NCI-H82 treated with DMSO at 0.1 percent for 48 hours (cell line): ENCODE data around the gene SATB2.

Source experiments
- DNase-seq: peaks from one replicate; lab custom pipeline; 2025; ENCODE audit not compliant: unreplicated experiment; lab: John Stamatoyannopoulos, UW

SATB2 gene

DNA sequence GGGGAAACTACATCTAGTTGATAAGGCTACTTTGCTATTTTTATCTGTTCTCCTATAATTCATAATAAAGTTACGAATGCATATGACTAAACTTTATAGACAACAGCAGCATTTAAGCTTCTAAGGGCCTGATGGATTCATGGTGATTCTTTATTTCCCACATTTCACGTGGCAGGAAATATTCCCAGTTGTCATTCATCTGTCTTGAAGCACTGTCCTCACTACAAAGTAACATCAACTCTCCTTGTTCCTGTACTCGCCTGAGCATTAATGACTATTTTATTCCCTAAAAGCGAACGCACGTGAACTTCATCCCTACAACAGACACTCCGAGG lies 2.6 kb downstream of the SATB2 start:
- no peak for DNase-seq

DNA sequence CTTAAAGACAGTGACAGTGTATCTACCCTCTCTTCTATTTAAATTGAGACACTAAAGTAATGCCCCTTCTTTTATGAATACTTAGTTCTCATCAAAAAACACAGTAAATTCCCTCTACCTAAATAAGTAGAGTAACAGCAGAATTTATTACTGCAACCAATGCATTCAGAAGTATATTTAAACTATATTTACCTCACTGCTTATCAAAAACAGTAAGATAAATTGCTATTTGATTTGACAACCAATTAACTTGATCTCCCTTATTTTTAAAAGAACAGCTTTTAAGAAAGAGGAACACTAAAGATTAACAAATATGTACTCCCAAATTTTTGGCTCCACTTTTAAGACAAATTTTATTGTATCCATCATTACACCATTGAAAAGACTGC lies 4.8 kb downstream of the SATB2 start:
- no peak for DNase-seq

DNA sequence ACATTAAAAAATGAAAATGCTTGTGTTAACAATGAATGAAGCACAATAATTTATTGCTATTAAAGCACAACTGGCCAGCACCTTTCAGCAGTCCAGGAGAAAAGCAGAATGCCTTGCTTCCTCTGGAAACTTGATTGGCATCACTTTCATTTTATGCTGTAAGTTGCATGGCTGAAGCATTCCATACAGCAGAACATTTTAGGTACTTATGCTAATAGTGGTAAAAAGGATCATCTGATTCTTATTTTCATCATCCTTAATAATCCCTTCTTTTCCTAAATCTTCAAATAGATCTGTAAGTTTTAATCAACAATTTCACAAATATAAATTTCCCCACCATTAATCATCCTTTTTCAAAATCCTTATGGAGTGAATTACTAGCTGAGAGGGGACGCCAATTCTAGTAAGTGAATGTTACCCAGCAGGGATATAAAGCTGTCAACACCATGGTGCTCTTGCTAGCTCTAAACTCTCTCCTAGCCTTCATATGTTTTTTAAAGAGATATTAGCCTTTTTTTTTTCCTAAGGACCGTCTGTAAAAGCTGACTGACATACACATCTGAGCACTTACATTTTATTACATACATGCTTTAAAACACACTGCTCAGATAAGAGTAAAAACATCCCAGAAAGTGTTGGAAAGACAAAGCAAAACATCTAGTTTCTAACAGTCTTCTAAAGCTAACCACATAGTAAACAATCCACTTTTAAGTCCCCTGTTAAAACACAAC lies 5.3 kb downstream of the SATB2 start:
- no peak for DNase-seq

DNA sequence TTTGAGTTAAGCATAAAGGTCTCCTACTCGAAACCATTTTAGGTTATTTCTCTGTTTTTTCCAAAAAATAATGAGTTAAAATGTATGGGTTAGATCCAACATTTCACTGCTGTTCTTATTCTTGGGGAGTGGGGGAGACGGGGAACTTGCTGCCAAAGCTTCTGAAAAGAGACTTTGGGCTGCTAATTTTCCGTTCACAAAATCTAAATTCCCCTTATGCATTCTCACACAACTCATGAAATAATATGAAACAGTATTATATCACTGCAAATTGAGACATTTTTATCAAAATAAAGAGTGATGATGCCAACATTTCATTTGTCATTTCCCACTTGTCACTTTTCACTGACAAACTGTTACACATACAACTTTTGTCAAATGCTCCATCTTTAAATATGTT lies 7.8 kb downstream of the SATB2 start:
- no peak for DNase-seq

DNA sequence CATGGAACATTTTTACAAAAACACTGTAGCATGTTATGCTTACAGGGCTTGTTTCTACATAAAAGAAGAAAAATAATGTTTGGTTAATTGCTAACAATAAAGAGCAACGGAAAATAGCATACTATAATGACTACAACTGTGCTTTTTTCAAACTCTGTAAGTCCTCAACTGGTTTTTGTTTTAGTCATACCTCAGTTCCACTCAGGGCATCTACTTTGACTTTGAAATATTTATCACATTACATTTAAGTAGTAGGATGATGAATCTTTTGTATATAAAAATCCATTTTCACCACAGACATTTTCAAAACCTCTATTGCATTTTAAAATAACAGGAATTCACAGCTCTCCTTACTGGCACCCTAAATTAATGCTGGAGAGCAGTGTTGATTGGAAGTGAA lies 8.3 kb downstream of the SATB2 start:
- no peak for DNase-seq

DNA sequence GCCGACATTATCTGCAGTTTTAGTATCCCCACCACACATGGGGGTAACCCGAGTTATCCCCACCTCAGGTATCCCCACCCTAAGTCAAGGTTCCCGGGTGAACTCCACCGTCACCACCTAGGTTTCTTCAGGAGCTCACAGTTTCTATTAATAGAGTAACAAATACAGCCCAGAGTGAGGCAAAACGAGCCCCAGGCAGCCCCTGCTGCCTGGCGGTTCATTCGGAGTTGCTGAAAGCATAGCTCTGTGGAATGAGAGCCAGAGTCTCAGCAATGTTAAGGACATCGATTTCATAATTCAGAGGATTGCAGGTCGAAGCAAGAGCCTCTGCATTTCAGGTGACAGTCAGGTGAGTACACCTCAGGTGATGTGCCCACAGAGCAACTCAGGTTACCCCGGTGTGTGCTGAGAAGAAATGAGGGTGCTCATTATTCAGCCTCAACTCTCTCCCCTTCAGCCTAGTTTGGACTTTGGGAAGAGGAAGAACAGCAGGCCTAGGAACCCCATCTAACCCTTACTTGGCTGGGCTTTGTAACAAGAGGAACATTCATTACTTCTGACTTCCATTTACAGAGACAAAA lies 10.7 kb downstream of the SATB2 start:
- no peak for DNase-seq

DNA sequence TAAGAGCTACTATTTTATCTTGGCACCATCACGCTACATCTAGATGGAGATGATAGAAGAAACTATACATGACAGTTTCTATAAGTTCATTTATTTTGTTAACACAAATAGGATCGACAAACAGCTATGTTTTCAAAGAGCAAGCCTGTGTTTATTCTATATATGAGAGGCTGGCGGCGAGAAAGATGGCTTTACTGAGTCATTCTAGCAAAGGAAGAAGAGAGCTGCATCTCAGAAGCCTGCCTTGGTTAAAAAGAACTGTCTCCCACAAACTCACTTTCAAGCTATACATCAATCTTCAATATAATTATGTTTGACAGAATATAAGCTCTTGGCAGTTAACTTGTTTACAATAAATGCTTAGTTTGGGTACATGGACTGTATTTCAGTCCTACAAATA lies 13.0 kb downstream of the SATB2 start:
- no peak for DNase-seq

DNA sequence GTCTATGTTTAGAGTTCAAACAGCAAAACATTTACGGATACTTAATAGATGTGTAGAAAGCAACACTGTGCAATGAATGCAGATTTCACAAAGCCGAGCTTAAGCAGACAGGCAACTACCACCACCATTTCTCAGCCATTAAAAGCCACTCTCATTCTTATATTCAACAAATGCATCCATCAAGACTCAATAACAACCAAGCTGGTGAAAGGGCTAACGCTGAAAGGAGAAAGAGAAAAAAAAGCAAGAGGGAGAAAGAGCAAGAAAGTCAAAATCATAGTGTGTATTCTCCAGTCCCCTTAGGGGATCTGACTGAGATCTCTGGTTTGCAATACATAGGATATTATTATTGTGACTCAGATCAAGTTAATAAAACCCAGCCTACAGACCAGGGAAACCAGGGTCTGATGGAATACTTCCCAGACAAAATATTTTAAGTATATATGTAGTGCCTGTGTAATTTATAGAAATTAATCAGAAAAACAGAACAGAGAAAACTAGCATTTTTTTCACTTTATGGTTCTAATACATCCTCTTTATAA lies 14.1 kb downstream of the SATB2 start:
- no peak for DNase-seq

DNA sequence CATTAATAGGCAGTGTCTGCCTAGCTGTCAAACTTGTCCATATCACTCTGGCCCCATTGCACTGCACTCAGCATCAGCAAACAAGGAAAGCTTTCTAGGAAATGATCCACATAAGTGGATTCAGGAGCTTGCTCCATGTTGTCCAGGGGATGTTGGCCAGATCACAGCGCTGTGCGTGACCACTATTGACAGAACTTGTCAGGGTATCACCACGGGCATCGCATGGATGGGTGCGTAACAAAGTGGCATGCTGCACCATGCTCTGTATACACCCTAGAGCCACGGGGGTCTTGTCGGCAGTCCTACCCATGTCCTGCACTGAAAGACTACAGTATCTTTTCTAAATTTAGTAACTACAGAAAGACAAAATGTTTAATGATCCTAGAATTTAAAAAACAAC lies 15.6 kb downstream of the SATB2 start:
- DNase-seq: no peak

DNA sequence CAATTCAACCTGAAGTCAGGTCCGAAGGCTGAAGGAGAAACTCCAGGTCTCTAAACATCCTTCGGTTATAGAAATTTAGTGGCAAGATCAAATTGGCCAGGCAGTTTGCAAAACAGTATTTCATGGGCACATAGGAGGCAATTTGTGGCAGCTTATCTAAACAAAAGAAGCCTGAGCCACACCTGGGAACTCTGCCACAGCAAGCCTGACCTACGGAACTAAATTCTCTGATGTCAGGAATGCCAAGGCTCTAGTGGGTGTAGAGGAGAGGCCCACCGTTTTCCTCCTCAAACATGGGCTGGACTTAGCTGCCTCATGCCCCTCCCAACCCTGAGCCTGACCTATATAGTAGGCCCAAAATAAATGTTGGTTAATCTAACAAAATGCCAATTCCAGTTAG lies 16.0 kb downstream of the SATB2 start:
- no peak for DNase-seq

DNA sequence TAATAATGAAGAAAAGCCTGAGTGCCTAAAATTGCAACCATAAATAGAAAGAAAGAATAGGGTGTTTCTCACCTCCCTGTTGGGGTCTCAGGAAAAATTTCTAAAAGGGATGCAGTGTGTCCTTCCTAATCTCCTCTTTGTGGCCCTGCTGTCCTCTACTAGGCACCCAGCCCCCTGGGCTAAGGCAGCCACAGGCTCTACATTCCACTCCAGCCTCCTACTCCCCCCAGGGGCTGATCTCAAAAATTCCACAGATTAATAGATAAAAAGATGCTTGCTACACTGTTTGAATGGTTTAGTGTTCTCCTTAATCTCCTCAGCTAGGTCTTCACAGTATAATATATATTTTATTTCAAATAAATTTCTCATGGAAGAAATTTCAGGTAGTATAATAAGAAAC lies 17.6 kb downstream of the SATB2 start:
- no peak for DNase-seq

DNA sequence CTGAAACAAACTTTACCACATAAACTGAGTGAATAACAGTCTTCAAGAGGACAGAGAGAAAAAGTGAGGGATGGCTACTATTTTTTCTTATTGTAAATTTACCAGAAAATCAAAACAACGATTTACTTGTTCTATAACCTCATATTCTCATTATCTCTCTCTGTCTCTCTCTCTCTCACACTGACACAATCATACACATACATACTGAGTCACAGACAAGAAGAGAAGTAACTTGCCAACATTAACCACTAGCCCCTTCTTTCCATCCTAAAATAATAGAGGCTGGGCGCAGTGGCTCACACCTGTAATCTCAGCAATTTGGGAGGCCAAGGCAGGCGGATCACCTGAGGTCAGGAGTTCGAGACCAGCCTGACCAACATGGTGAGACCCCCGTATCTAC lies 18.2 kb downstream of the SATB2 start:
- no peak for DNase-seq

DNA sequence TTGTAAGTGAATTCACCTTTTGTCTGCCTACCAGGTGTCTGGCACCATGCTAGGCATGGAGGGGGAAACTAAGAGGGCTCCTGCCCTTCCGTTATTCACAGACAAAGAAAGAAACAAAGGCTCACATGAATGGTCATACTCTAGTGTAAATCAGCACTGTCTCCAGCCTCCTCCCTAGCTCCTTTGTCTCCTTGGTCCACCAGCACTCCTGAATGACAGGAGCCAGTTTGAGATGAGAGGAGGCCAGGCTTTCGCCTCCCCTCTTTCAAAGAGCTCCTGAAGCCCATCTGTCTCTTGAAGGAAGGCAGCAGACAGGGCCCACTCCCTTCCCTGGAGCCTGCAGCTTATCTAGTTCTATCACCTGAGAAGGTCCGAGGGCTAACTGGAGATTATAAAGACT lies 18.7 kb downstream of the SATB2 start:
- DNase-seq: no peak

DNA sequence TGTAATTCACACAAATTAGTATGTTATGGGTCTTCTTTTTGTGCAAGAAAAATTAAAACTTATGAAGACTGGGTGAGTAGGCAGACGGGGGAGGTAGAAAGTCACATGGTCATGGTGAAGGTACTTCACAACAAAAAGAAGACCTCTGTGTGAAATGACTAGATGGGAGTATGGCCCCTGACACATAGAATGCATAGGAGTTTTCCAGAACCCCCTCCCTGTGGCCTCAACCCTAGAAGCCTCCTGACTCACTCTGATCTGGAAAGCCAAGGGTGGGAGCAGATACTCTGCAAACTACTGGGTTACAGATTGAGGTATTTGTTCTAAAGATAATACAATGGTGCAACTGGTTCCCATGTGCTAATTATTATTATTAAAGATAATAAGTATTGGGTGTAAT lies 23.2 kb downstream of the SATB2 start:
- no peak for DNase-seq

DNA sequence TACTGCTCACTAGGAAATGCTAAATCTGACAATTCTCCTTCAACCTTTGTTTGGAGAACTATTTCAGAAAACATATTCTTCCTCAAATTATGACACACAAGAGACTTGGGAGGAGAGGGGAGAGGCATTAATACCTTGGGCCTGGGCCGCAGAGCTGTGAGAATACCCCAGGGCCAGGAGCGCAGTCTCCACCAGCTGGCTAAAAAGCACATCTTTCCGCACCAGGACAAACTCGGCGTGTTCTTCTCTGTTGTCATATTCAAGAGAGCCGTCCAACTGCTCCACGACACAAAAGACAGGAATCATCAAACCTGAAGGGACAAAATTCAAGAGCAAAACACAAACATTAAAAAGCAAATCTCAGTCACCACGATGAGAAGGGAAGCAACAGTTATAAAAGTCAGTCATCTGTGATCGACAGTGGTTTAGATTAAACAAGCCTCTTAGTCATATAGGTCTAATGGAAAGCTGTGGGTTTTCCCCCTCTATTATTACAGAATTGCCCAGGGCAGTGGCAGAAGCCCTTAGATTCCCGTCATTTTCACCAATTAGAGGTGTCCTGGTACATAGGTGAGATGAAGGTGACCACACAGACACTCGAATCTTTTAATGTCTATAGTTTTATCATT lies 24.4 kb downstream of the SATB2 start:
- DNase-seq: no peak

DNA sequence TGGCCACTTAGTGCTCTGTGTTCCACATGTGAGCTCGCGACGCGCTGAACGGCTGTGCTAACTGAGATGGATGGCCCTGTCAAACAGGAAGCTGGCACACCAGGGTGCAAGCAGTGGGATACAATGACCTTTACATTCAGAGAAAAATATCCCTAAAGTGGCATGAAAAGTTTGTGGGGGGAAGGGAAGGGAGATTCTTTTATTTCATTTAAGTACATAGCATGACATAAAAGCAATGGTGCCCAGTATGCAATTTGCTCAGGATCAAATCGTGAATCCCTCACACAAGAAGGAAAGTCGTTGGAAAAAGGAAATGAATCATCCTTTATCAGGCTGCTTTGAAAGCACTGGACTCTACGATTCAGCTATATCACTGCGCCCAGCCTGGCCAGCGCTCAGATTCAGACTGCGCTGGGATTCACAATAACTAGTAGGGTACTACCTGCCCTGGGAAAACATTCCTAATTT lies 26.0 kb downstream of the SATB2 start:
- no peak for DNase-seq

DNA sequence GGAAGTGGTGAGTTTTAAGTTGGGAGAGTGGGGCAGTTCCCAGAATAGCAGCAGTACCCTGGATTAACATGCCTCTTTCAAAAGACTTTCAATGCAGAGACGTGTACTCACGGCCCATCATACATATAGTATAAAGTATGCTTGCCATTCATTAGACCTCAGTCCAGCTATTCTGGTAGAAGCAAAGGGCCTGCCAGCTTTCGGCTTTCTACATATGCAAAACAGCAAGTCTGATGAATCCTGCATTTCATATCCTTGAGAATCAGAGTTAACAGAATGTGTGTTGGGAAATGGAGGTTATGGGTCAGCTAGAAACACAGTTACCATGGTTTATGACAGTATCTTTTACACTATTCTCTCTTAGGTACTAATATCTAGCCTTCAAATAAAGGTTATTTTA lies 27.5 kb downstream of the SATB2 start:
- DNase-seq: no peak

DNA sequence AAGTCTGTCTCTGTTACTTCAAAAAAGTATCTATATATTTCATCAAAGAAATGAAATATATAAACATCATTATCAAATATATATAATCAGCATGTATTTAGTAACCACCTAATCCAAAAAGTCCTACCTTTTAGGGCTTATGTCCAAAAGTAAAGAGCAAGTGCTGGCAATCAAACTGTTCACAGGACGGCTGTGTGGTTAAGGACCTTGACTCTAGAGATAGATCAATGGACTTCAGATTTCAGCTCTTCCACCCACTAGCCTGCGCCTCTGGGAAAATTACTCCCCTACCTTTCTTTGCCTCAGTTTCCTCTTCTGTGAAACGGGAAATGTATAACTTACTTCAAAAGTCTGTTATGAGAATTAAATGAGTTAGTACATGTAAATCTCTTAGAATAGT lies 29.4 kb downstream of the SATB2 start:
- no peak for DNase-seq

DNA sequence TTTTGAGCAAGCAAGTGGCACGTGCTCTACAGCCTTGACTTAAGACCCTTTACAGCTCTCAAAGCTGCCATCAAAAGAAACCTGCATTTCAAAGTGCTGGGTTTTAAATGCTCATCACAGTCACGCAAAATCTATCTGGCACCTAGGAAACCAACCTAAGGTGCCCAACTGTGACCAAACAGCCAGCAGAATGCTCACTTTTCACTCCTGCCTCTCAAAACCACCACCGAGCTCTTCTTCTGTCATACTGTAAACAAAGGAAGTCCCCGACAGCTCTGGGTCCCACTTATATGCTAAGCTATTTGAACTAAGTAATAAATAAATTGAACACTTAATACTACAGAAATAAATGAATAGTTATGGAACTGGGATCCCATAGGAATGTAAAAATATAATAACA lies 33.6 kb downstream of the SATB2 start:
- no peak for DNase-seq

DNA sequence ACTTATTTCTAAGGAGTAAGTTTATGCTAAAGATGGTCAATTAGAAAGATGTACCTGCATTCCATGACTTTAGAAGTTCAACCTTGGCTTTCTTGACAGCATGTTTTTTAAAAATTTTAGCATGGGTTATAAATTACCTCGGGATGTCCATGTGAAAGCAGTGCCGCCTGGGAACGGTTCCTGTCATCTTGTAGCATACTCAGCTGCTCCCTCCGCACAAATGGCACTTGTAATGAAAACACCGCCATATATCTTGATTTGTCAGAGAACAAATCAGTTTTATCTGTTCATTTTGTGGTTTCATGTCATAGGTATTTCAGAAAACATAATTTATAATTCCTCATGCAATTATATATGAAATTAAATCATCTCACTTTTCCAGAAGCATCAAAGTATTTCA lies 38.3 kb downstream of the SATB2 start:
- DNase-seq: no peak

DNA sequence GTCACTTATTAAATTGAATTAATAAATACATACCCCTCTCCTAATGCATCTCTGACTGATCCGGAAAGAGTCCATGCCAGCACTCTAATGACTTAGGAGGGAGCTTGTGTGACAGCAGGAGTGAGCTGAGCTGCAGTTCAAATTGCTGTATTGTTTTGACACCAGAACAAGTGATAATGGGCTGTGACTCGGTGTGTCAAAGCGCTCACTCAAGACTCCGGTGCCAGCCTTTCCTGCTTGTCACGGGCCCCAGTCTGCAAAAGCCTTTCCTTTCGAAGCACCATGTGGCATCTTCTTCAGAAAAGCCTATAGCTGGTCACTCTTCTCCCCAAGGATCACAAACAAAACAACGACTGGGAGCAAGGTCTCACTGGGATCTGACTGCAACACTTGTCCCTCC lies 43.3 kb downstream of the SATB2 start:
- DNase-seq: no peak

DNA sequence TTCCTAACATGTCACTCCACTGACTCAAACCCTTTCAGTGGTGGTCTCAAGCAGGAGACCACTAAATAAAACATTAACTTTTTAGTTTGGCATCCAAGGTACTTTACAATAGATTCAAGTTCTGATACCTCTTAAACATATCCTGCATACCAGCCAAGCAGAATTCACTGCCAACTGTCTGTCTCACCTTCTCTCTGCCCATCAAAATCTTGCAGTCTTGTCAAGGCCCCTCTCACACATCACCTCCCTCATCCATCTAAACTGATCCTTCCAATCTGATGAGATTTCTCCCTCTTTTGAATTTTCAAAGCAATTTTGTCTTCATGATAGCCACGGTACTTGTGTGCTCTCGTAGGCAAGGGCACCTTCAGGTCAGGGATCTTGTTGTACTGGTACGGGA lies 43.7 kb downstream of the SATB2 start:
- no peak for DNase-seq
